ENCODE data around the gene STPG2. TPM values are rescaled to one million over a fixed set of nuclear protein-coding genes. Genes with fewer than 3 reads are reported as not detected.

STPG2 gene
- total RNA-seq, 2 donors from 2014 or later: 0.19 TPM; not detected in 1

- Histone ChIP-seq H3K27ac (no peak overlapping the region), H3K4me3 (no peak overlapping the region), H3K4me1 (no peaks in the 10 kb centered on the region), H3K9me3 (no peaks in the 10 kb centered on the region), H3K36me3 (no peaks in the 10 kb centered on the region), H3K27me3 (no peaks in the 10 kb centered on the region), H3K9ac (ENCODE audit: low read depth in 2 of 2, low read length in 2 of 2) (no peak overlapping the region)
- DNase-seq: no peak
- intact Hi-C loops (cut with DNase I): no loop called here
- TF ChIP-seq CTCF (IDR thresholded peaks at IDR 0.05): no peak
Measured at GRCh38 chr4:97867557-97868091, 275.7 kb downstream of the STPG2 start.

- DNase-seq: no peak
- intact Hi-C loops (cut with DNase I): no loop called here
Measured at GRCh38 chr4:97866821-97867556, 276.3 kb downstream of the STPG2 start.

GRCh38 chr4:97851115-97851514, 292.2 kb downstream of the STPG2 start:
- Histone ChIP-seq H3K9me3 (no peaks in the 10 kb centered on the region), H3K4me3 (no peak overlapping the region), H3K9ac (ENCODE audit: low read depth in 2 of 2, low read length in 2 of 2) (no peak overlapping the region), H3K27ac (no peak overlapping the region), H3K36me3 (no peaks in the 10 kb centered on the region), H3K27me3 (no peaks in the 10 kb centered on the region), H3K4me1 (no peaks in the 10 kb centered on the region)
- DNase-seq: no peak
- intact Hi-C loops (cut with DNase I): no loop called here
- TF ChIP-seq CTCF (IDR thresholded peaks at IDR 0.05): no peak

More at GRCh38 chr4:97866821-97867556, 276.3 kb downstream of the STPG2 start:
- Histone ChIP-seq H3K36me3 (no peaks in the 10 kb centered on the region), H3K9ac (ENCODE audit: low read depth in 2 of 2, low read length in 2 of 2) (no peak overlapping the region), H3K27me3 (no peaks in the 10 kb centered on the region), H3K4me1 (no peaks in the 10 kb centered on the region), H3K27ac (no peak overlapping the region), H3K4me3 (no peak overlapping the region), H3K9me3 (no peaks in the 10 kb centered on the region)
- no peak for TF ChIP-seq CTCF (IDR thresholded peaks at IDR 0.05)

GRCh38 chr4:97845758-97846157, 297.5 kb downstream of the STPG2 start:
- H3K4me1 ChIP-seq: no peaks in the 10 kb centered on the region
- no peak overlapping the region for H3K4me3 ChIP-seq
- no peaks in the 10 kb centered on the region for H3K36me3 ChIP-seq
- TF ChIP-seq CTCF (IDR thresholded peaks at IDR 0.05): no peak
- H3K9me3 ChIP-seq: no peaks in the 10 kb centered on the region
- H3K27ac ChIP-seq: no peak overlapping the region
- DNase-seq: no peak
- no peaks in the 10 kb centered on the region for H3K27me3 ChIP-seq
- no peak overlapping the region for H3K9ac ChIP-seq (ENCODE audit: low read depth in 2 of 2, low read length in 2 of 2)
- intact Hi-C loops (cut with DNase I): no loop called here

GRCh38 chr4:97841512-97841911, 301.8 kb downstream of the STPG2 start:
- Histone ChIP-seq H3K9ac (ENCODE audit: low read depth in 2 of 2, low read length in 2 of 2) (no peak overlapping the region), H3K27me3 (no peaks in the 10 kb centered on the region), H3K27ac (no peak overlapping the region), H3K9me3 (no peaks in the 10 kb centered on the region), H3K36me3 (no peaks in the 10 kb centered on the region), H3K4me1 (no peaks in the 10 kb centered on the region), H3K4me3 (no peak overlapping the region)
- intact Hi-C loops (cut with DNase I): no loop called here
- no peak for TF ChIP-seq CTCF (IDR thresholded peaks at IDR 0.05)
- no peak for DNase-seq
